ENCODE measurements around the gene UTP25.

UTP25 gene

DNA sequence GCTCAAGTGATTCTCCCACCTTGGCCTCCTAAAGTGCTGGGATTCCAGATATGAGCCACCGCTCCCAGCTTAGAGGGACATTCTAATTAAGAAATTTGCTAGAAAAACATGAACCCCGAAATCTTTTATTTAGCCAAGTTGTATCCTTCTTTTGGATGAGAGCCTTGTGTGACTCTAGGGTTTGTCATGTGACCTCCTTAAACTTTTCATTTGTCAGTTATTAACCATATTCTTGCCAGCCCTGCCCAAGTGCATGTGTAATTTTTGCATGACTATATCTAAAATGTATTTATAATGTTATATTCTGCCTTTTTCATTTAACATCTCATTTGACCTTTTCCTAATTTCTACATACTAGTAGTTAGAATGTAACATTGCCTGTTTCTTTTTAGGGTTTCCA is 1.9 kb downstream of the UTP25 start:
- no peak for TF ChIP-seq YY1 (IDR thresholded peaks at IDR 0.05; ENCODE audit: insufficient read depth, insufficient read length)
- no peak for TF ChIP-seq SUZ12 (IDR thresholded peaks at IDR 0.05; ENCODE audit: extremely low read depth, insufficient read depth, insufficient read length)

DNA sequence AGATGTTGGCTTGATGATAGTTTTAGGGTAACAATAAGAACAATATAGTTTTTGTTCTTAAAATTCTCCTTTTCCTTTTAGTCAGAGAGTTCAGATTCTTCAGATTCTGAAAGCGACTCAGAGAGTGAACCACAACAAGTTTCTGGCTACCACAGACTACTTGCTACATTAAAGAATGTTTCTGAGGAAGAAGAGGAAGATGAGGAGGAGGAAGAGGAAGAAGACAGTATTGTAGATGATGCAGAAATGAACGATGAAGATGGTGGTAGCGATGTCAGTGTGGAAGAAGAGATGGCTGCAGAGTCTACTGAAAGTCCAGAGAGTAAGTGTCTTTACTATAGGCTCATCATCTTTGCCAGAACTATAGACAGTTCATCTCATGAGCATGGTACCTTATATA is 3.0 kb downstream of the UTP25 start:
- TF ChIP-seq ZNF274 (IDR thresholded peaks at IDR 0.05; ENCODE audit: low read depth, low read length), result no peak
- TF ChIP-seq SUZ12 (IDR thresholded peaks at IDR 0.05; ENCODE audit: extremely low read depth, insufficient read depth, insufficient read length), result no peak
- TF ChIP-seq YY1 (IDR thresholded peaks at IDR 0.05; ENCODE audit: insufficient read depth, insufficient read length), result no peak
- Histone ChIP-seq H3K9ac (ENCODE audit: insufficient read length, low read depth) (no peak overlapping the region), H3K4me3 (ENCODE audit: insufficient read length, low read depth) (no peak overlapping the region)

More for the DNA sequence above, 1.9 kb downstream of the UTP25 start:
- H3K4me1 ChIP-seq (ENCODE audit: insufficient read depth, insufficient read length), result no peaks in the 10 kb centered on the region
- no peaks in the 10 kb centered on the region for H3K27me3 ChIP-seq (ENCODE audit: insufficient read depth, insufficient read length)
- H3K4me3 ChIP-seq (ENCODE audit: insufficient read length, low read depth), result no peak overlapping the region
- peaks cover 52% of the 10 kb centered on the region for H3K36me3 ChIP-seq (ENCODE audit: insufficient read depth, insufficient read length, low read length)
- DNase-seq (ENCODE audit: low read depth, low spot score), result no peak
- no peak overlapping the region for H3K9ac ChIP-seq (ENCODE audit: insufficient read length, low read depth)
- H3K9me3 ChIP-seq (ENCODE audit: insufficient read depth, low read length), result no peaks in the 10 kb centered on the region

DNA sequence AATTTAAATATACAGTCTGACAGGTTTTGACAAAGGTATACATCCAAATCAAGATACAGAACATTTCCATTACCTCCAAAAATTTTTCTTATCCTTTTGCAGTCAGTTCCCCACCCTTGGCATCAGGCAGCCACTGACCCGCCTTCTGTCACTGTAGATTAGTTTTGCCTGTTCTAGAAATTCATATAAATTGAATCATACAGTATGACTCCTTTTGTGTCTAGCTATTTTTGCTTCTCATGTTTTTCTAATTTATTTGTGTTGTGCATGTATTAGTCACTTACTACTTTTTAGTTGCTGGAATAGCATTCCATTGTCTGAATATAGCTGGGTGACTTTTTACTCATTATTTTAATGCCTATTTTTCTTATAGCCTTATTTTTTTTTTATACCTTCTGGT is 3.8 kb downstream of the UTP25 start:
- Histone ChIP-seq H3K27me3 (ENCODE audit: insufficient read depth, insufficient read length) (no peaks in the 10 kb centered on the region), H3K9me3 (ENCODE audit: insufficient read depth, low read length) (no peaks in the 10 kb centered on the region), H3K9ac (ENCODE audit: insufficient read length, low read depth) (no peak overlapping the region), H3K36me3 (ENCODE audit: insufficient read depth, insufficient read length, low read length) (peaks cover 71% of the 10 kb centered on the region), H3K4me3 (ENCODE audit: insufficient read length, low read depth) (no peak overlapping the region), H3K4me1 (ENCODE audit: insufficient read depth, insufficient read length) (no peaks in the 10 kb centered on the region)
- no peak for TF ChIP-seq ZNF274 (IDR thresholded peaks at IDR 0.05; ENCODE audit: low read depth, low read length)
- no peak for TF ChIP-seq SUZ12 (IDR thresholded peaks at IDR 0.05; ENCODE audit: extremely low read depth, insufficient read depth, insufficient read length)
- no peak for TF ChIP-seq YY1 (IDR thresholded peaks at IDR 0.05; ENCODE audit: insufficient read depth, insufficient read length)
- DNase-seq (ENCODE audit: low read depth, low spot score), result no peak

More for the DNA sequence above, 3.0 kb downstream of the UTP25 start:
- Histone ChIP-seq H3K27me3 (ENCODE audit: insufficient read depth, insufficient read length) (no peaks in the 10 kb centered on the region), H3K9me3 (ENCODE audit: insufficient read depth, low read length) (no peaks in the 10 kb centered on the region), H3K4me1 (ENCODE audit: insufficient read depth, insufficient read length) (no peaks in the 10 kb centered on the region), H3K36me3 (ENCODE audit: insufficient read depth, insufficient read length, low read length) (peaks cover 62% of the 10 kb centered on the region)
- no peak for DNase-seq (ENCODE audit: low read depth, low spot score)

- no peak for TF ChIP-seq ZNF274 (IDR thresholded peaks at IDR 0.05; ENCODE audit: low read depth, low read length)
- no peak for DNase-seq (ENCODE audit: low read depth, low spot score)
- Histone ChIP-seq H3K4me1 (ENCODE audit: insufficient read depth, insufficient read length) (no peaks in the 10 kb centered on the region), H3K27me3 (ENCODE audit: insufficient read depth, insufficient read length) (no peaks in the 10 kb centered on the region), H3K36me3 (ENCODE audit: insufficient read depth, insufficient read length, low read length) (peaks cover 99% of the 10 kb centered on the region), H3K9ac (ENCODE audit: insufficient read length, low read depth) (no peak overlapping the region), H3K9me3 (ENCODE audit: insufficient read depth, low read length) (no peaks in the 10 kb centered on the region), H3K4me3 (ENCODE audit: insufficient read length, low read depth) (no peak overlapping the region)
These were observed 8.1 kb downstream of the UTP25 start for GRCh38 chr1:209835782-209836298.

GRCh38 chr1:209837671-209838070 is 9.9 kb downstream of the UTP25 start:
- TF ChIP-seq ZNF274 (IDR thresholded peaks at IDR 0.05; ENCODE audit: low read depth, low read length), result no peak
- no peak for TF ChIP-seq SUZ12 (IDR thresholded peaks at IDR 0.05; ENCODE audit: extremely low read depth, insufficient read depth, insufficient read length)
- no peak for TF ChIP-seq YY1 (IDR thresholded peaks at IDR 0.05; ENCODE audit: insufficient read depth, insufficient read length)
- no peaks in the 10 kb centered on the region for H3K4me1 ChIP-seq (ENCODE audit: insufficient read depth, insufficient read length)
- DNase-seq (ENCODE audit: low read depth, low spot score), result no peak
- H3K4me3 ChIP-seq (ENCODE audit: insufficient read length, low read depth), result no peak overlapping the region
- no peaks in the 10 kb centered on the region for H3K27me3 ChIP-seq (ENCODE audit: insufficient read depth, insufficient read length)
- H3K9me3 ChIP-seq (ENCODE audit: insufficient read depth, low read length), result no peaks in the 10 kb centered on the region
- H3K36me3 ChIP-seq (ENCODE audit: insufficient read depth, insufficient read length, low read length), result peaks cover 100% of the 10 kb centered on the region
- H3K9ac ChIP-seq (ENCODE audit: insufficient read length, low read depth), result no peak overlapping the region

DNA sequence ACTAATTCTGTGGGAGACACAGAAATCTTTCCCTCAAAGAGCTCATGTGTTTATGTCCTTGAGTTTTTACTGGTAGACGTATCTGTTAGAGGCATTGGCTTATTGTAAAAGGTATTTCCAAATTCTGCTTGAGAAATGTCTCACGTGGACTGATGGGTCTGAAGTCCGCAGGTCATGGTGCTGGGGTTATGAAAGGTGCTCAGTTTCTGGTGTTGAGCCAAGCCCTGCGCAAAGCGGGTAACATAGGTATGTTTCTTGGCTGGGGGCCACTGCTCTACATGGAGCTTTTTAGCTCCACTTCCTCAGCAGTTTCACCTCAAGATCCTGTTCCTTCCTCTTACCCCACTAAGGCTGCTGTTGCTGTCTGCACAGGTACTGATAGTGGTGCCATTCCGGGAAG is 10.8 kb downstream of the UTP25 start:
- H3K9ac ChIP-seq (ENCODE audit: insufficient read length, low read depth), result no peak overlapping the region
- H3K9me3 ChIP-seq (ENCODE audit: insufficient read depth, low read length), result no peaks in the 10 kb centered on the region
- no peak for DNase-seq (ENCODE audit: low read depth, low spot score)
- TF ChIP-seq YY1 (IDR thresholded peaks at IDR 0.05; ENCODE audit: insufficient read depth, insufficient read length), result no peak
- no peak for TF ChIP-seq SUZ12 (IDR thresholded peaks at IDR 0.05; ENCODE audit: extremely low read depth, insufficient read depth, insufficient read length)
- TF ChIP-seq ZNF274 (IDR thresholded peaks at IDR 0.05; ENCODE audit: low read depth, low read length), result no peak
- no peaks in the 10 kb centered on the region for H3K4me1 ChIP-seq (ENCODE audit: insufficient read depth, insufficient read length)
- peaks cover 100% of the 10 kb centered on the region for H3K36me3 ChIP-seq (ENCODE audit: insufficient read depth, insufficient read length, low read length)
- H3K4me3 ChIP-seq (ENCODE audit: insufficient read length, low read depth), result no peak overlapping the region
- no peaks in the 10 kb centered on the region for H3K27me3 ChIP-seq (ENCODE audit: insufficient read depth, insufficient read length)

DNA sequence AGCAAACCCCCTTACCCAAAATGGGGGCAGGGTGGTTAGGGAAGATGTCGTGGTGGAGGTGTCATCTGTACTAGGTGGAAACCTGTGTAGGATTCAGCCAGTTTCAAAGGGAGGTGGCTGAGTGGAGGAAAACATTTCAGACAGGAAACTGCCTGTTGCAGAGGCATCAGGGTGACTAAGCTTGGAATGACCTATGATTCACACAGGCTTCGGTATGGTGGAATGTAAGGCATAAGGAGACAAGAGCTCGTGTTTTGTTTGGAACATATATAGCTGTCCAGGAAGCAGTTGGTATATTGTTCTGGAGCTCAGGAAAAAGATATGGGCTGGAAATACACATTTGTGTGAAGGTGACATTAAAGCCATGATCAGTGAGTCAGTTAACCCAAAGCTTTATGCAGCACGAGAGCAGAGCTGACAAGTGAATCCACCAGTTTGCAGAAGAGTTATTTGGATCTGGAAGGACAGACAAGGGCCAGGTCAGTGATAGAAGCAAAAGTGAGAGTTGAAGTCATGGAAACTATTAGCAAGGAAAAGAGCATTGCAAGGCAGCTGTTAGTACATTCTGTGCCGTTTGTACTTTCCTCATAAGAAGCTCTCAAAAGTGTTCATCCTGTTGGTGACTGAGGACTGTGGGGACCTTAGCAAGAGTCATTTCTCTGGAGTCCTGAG is 12.2 kb downstream of the UTP25 start:
- peaks cover 99% of the 10 kb centered on the region for H3K36me3 ChIP-seq (ENCODE audit: insufficient read depth, insufficient read length, low read length)
- no peak overlapping the region for H3K4me3 ChIP-seq (ENCODE audit: insufficient read length, low read depth)
- H3K9me3 ChIP-seq (ENCODE audit: insufficient read depth, low read length), result no peaks in the 10 kb centered on the region
- no peak for DNase-seq (ENCODE audit: low read depth, low spot score)
- no peak for TF ChIP-seq SUZ12 (IDR thresholded peaks at IDR 0.05; ENCODE audit: extremely low read depth, insufficient read depth, insufficient read length)
- no peak for TF ChIP-seq YY1 (IDR thresholded peaks at IDR 0.05; ENCODE audit: insufficient read depth, insufficient read length)
- TF ChIP-seq ZNF274 (IDR thresholded peaks at IDR 0.05; ENCODE audit: low read depth, low read length), result no peak
- no peaks in the 10 kb centered on the region for H3K27me3 ChIP-seq (ENCODE audit: insufficient read depth, insufficient read length)
- no peaks in the 10 kb centered on the region for H3K4me1 ChIP-seq (ENCODE audit: insufficient read depth, insufficient read length)
- no peak overlapping the region for H3K9ac ChIP-seq (ENCODE audit: insufficient read length, low read depth)

Data from NT2/D1 (cell line).